H1 (cell line): Measurements from ENCODE around the gene ACAP2. TPM values are rescaled to one million over a fixed set of nuclear protein-coding genes. Genes with fewer than 3 reads are reported as not detected.

Source experiments
- RAD21 ChIP-seq, 2 experiments: IDR thresholded peaks in 1 of 2; conservative IDR thresholded peaks in 1 of 2; 2 replicates each; pipeline ENCODE4 v1.6.1; 2011; ENCODE audit warnings: low read depth in 2 of 2, low read length in 2 of 2, improper control_type of control experiment in 1 of 2, inconsistent platforms in 1 of 2, mild to moderate bottlenecking in 1 of 2, moderate library complexity in 1 of 2
- polyA plus RNA-seq, 7 experiments: library from polyadenylated mRNA; depleted of rRNA in 3 of 7; stranded (reverse) in 5 of 7; unstranded in 2 of 7; fragments of >200 nt in 5 of 7; fragments of 200-250 nt in 2 of 7; gene quantifications; 1 replicate in 5 of 7; 2 replicates in 1 of 7; 4 replicates in 1 of 7; pipeline versions ENCODE4 v1.2.1 to v1.2.3, GENCODE V29; 2011 to 2013; ENCODE audit warnings: missing spikeins in 2 of 7, mixed read lengths in 2 of 7
- total RNA-seq: library from RNA; stranded (reverse); fragmentation: NEBNext Ultra II Directional; extraction: Animal tissue kit (Norgen Biotek cat#: 25700); gene quantifications from 2 replicates; pipeline ENCODE4 v1.2.1, GENCODE V29; 2021

The ACAP2 gene
- total and polyA plus RNA-seq, 2 of the 8 experiments (the other 6 are each of a cell fraction or from before 2014, with no cell fraction given): 7.7 to 37.3 TPM

- no peak for TF ChIP-seq RAD21 (IDR thresholded peaks at IDR 0.05 in 1 of 2, conservative IDR thresholded peaks at IDR 0.05 in 1 of 2; ENCODE audit: low read depth in 2 of 2, low read length in 2 of 2)
Measured at GRCh38 chr3:195416795-195417194, 26.0 kb downstream of the ACAP2 start (continued).
